EL (cell line): ENCODE data around the gene CCRL2.
"Not testable (repeated sequence)": the region's sequence is repeated elsewhere in the genome, so short reads cannot be mapped to it uniquely, and the experiment has no call there.

Experiments
- DNase-seq: peaks from one replicate; pipeline ENCODE4 v3.0.0-alpha.2; 2016

CCRL2 gene

GRCh38 chr3:46380471-46381221, 26.4 kb upstream of the CCRL2 start:
- DNase-seq: no peak

GRCh38 chr3:46381625-46382024, 25.4 kb upstream of the CCRL2 start:
- DNase-seq: no peak

- DNase-seq: no peak
Observed at GRCh38 chr3:46383211-46383950, 23.7 kb upstream of the CCRL2 start.

DNA sequence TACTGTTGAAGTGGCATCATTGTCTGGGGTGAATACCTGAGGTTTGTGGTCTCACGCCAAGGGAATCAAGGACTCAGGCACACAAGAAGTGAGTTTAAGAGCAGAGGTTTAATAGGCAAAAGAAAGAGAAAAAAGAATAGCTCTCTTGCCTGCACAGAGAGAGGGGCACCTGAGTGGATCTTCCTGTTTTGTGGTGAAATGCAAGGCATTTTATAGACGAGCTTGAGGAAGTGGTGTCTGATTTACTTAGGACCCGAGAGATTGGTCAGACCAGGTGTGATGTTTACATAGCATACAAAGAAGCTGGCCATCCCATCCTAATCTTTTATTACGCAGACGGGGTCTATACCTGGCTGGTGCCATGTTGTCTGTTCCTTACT, 23.1 kb upstream of the CCRL2 start:
- DNase-seq: no peak

DNA sequence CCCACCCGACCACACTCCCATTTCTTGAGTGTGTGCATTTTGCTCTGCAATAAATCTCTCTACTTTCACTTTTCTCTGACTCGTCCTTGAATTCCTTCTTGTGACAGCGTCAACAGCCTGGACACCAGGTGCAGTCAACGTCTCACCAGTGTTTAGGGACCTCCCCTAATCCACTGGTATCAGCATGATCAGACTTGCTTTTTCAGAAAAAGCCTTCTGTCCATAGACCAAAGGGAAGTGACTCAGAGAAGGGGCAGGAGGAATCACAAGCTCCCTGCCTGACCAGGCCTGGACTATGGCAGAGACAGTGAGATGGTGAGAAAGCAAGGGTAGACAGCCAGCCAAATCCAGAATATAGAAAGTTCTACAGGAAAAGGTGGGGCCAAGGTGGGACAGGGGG, 20.9 kb upstream of the CCRL2 start:
- peak; percentile 72 for DNase-seq

GRCh38 chr3:46388847-46389246, 18.2 kb upstream of the CCRL2 start:
- not testable (repeated sequence) for DNase-seq

DNA sequence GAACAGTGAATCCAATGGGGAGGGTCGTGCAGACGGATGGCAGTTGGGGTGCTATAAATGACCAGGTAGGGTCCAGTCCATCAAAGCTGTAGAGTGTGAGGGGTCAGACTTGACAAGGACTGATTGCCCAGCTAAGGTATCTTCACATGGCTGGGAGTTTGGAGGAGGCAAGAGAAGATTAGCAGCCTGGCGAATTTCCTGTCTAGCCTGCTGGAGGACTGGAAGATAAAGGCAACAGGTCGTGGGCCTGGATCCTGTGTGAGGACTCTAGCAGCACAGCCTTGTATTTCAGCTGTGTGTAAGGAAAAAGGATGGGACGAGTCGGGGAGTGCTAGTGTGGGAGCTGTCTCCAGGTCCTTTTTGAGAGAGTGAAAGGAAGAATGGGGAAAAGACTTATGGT, 17.8 kb upstream of the CCRL2 start:
- DNase-seq: no peak

- not testable (repeated sequence) for DNase-seq
Observed at GRCh38 chr3:46391526-46391925, 15.5 kb upstream of the CCRL2 start.

DNA sequence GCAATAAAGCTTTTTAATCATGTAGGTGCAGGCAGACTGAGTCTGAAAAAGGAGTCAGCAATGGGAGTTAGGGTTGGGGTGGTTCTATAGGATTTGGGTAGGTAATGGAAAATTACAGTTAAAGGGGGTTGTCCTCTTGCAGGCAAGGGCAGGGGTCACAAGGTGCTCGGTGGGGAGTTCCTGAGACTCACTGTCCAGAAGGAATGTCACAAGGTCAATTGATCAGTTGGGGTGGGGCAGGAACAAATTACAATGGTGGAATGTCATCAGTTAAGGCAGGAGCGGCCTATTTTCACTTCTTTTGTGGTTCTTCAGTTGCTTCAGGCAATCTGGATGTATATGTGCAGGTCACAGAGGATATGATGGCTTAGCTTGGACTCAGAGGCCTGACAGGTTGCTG, 14.0 kb upstream of the CCRL2 start:
- DNase-seq: no peak

GRCh38 chr3:46393554-46394434, 13.3 kb upstream of the CCRL2 start:
- peak; percentile 61 for DNase-seq

DNA sequence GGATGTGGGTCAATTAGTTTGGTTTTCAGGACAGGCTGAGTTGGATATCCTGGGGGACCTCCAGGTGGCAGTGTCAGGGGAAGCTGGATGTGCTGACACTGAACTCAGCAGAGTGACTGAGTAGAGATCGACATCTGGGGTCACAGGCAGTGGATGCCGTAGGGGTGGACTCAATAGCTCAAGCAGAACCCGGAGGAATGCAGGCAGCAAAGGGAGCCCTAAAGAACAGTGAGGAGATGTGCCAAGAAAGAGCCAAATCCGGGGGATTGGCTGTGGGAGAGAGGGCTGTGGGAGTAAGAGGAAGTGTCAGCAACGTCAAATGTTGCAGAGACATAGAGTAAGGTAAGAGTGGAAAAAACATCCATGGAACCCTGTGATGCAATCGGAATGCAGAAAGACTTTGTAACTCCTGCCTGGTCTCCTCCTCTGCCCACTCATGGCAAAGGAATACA, 11.8 kb upstream of the CCRL2 start:
- DNase-seq: peak; percentile 46

DNA sequence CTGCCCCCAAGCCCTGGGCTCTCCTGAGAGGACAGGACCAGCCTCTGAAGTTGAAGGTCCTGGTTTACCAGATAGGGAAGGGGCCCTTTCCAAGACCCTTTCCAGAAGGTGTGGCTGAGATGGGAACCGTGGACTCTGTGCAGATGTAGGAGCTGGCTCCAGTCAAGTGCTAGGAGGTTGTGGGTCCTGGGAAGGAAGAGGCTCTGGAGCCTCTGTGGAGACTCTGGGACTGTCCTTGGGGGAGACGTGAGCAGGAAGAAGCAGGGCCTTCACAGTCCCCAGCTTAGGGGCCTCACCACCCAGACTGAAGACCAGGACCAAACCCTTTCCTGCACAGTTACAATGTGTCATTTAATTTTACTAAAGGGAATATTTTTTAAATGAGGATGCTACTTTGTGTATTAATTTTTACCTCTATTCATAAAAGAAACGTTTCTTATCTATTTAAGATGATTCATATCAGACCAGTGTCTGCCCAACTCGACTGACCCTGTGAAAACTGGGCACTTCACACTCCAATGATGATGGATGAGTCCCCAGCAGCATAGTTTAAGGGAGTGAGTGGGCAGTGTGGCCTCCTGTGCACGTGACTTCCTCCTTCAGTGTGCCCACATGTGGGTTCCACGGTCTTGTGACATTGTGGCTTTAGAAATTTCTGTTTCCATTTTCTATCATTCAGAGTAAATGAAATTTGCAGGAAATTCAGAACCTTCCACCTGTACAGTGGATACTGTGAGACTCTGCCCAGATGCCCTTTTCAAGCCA, 11.1 kb upstream of the CCRL2 start:
- DNase-seq: no peak

GRCh38 chr3:46397111-46397510, 9.9 kb upstream of the CCRL2 start:
- no peak for DNase-seq

GRCh38 chr3:46398186-46398955, 8.7 kb upstream of the CCRL2 start:
- DNase-seq: no peak

- no peak for DNase-seq
Observed at GRCh38 chr3:46399098-46399497, 8.0 kb upstream of the CCRL2 start.

GRCh38 chr3:46399557-46399956, 7.5 kb upstream of the CCRL2 start:
- DNase-seq: peak; percentile 48

DNA sequence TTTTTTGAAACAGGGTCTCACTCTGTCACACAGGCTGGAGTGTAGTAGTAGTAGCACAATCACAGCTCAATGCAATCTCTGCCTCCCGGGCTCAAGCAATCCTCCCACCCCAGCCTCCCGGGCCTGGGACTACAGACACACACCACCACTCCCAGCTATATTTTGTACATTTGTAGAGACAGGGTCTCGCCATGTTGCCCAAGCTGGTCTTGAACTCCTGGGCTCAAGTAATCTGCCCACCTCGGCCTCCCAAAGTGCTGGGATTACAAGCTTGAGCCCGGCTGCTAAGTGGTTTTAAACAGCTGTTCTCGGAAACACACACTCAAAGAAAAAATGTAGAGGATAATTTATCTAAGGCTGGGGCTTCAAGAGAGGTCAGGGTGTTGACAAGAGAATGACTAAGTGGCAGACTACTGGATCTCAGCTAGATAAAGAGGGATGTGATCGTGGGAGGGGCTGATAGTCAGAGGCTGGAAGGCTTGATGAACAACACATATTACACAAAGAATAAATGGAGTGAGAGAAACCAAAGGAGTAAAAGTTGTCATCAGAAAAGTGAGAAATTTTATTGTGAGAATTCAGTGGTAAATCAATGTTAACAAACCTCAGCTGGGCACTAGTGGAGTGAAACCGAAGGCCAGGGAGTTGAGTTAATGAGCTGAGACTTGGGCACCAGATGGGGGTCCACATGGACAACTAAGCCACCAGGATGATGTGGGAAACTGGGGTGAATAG, 6.9 kb upstream of the CCRL2 start:
- DNase-seq: peak; percentile 77

- no peak for DNase-seq
Observed at GRCh38 chr3:46400846-46401245, 6.2 kb upstream of the CCRL2 start.

GRCh38 chr3:46401579-46401978, 5.5 kb upstream of the CCRL2 start:
- no peak for DNase-seq

DNA sequence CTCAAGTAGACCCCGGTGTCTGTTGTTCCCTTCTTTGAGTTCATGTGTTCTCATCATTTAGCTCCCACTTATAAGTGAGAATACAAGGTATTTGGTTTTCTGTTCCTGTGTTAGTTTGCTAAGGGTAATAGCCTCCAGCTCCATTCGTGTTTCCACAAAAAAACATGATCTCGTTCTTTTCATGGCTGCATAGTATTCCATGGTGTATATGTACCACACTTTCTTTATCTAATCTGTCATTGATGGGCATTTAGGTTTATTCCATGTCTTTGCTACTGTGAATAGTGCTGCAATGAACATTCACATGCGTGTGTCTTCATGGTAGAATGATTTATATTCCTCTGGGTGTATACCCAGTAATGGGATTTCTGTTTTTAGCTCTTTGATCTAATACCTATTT, 4.2 kb upstream of the CCRL2 start:
- not testable (repeated sequence) for DNase-seq
